Activated gamma-delta T cell treated with anti-CD3 and anti-CD28 coated beads, Interleukin-2, amount 50 U/mL, for 16 hours (primary cell): ENCODE data around the gene TSKU.
"Not testable (repeated sequence)": the region's sequence is repeated elsewhere in the genome, so short reads cannot be mapped to it uniquely, and the experiment has no call there.

Experiments used
- DNase-seq: peaks from one replicate; pipeline ENCODE4 v3.0.0-alpha.2; 2020; ENCODE audit warnings: low read depth

Gene TSKU

DNA sequence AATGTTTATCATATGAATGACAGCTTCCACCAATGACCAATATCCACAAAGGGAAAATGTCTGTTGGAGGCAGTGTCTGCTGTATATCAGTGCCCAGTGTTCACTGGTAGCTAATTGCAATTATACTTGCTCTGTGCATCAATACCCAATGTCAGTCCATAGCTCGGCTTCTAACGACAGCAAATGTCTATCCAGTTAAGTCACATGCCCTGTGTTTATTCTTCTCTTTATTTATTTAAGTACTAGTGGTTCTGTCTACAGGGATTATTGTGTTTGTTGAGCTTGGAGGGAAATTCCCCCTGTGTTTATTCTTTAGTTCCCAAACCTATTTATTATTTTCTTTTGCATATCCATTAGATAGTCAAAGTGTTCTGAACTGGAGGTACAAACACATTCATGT is 18.6 kb downstream of the TSKU start:
- DNase-seq = no peak

GRCh38 chr11:76802151-76802550 is 19.0 kb downstream of the TSKU start:
- DNase-seq = no peak

- no peak for DNase-seq
Observed at GRCh38 chr11:76802621-76803020, 19.5 kb downstream of the TSKU start.

GRCh38 chr11:76803023-76803422 is 19.9 kb downstream of the TSKU start:
- no peak for DNase-seq

- peak; percentile 38 for DNase-seq
Observed at GRCh38 chr11:76803811-76804600, 20.9 kb downstream of the TSKU start.

GRCh38 chr11:76805206-76805913 is 22.2 kb downstream of the TSKU start:
- DNase-seq = no peak

GRCh38 chr11:76806131-76806530 is 23.0 kb downstream of the TSKU start:
- no peak for DNase-seq

DNA sequence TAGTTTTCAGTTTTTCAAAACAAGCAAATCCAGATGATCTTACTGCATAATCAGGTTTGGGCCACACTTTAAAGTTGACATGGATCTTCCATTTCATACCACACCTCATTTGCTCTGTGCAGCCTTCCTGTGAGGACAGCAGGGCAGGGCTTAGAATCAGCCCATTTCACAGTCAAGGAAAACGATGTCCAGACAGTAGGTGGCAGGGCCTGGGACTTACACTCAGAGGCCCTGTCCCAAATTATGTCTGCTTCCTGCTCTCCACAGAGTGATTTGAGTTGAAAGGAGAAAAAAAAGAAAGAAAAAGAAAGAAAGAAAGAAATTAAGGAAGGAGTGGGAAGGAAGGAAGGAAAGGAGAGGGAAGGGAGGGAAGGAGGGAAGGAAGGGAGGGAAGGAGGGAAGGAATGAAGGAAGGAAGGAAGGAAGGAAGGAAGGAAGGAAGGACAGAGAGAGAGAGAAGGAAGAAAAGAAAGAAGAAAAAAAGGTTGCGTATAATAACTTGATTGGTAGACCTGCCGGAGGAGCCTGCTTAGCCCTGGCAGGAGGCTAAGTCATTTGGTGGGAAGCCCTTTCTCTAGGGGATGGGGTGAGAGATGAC is 23.6 kb downstream of the TSKU start:
- no peak for DNase-seq

- peak; percentile 39 for DNase-seq
Observed at GRCh38 chr11:76807206-76807875, 24.2 kb downstream of the TSKU start.

- no peak for DNase-seq
Observed at GRCh38 chr11:76808171-76808570, 25.0 kb downstream of the TSKU start.

GRCh38 chr11:76808996-76809395 is 25.8 kb downstream of the TSKU start:
- no peak for DNase-seq

GRCh38 chr11:76810151-76810853 is 27.1 kb downstream of the TSKU start:
- no peak for DNase-seq

DNA sequence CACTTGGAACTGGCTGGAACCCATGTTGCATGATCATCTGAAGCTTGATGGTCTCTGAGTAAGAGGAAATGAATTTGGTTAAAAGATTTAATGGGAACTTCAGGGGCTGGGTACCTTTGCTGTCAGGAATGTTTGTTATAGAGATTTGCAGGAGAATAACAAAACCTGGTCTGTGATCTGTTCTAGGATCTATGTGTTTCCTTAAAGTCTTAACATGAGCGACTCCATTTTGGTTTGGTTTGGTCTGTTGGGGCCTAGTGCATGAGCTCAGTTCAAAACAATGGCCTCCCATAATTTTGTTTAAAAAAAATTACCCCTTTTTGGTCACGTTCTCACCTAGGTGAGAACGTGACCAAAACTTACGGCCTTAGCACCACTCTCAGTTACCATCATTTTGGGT is 28.1 kb downstream of the TSKU start:
- DNase-seq = no peak

DNA sequence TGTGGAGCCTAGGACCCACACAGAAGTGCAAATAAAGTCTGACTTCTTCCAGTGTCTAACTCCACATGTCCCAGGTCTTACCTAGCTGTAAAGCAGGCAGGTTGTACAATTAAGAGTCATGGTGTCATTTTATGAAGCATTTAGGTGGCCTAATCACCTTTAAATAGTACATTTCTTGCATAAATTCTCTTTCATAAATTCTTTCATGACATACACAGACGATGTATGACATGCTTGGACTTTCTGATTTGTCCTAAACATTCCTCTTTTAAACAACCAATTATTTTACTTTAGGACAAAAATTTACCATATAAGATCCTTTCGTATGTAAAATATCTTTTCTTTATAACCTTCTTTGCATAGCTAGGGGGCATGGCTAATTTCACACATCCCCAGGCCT is 31.3 kb downstream of the TSKU start:
- DNase-seq = no peak

DNA sequence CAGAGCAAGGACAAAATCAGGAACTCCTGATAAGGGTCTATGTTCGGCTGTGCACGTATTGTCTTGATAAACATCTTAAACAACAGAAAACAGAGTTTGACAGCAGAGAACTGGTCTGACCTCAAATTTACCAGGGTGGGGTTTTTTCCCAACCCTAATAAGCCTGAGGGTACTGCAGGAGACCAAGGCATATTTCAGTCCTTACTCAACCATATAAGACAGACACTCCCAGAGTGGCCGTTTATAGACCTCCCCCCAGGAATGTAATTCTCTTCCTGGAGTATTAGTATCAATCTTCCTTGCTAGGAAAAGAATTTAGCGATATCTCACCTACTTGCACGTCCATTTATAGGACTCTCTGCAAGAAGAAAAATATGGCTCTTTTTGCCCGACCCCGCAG is 32.5 kb downstream of the TSKU start:
- not testable (repeated sequence) for DNase-seq

- DNase-seq = no peak
Observed at GRCh38 chr11:76820184-76820566, 37.0 kb downstream of the TSKU start.

GRCh38 chr11:76821396-76821795 is 38.2 kb downstream of the TSKU start:
- not testable (repeated sequence) for DNase-seq

DNA sequence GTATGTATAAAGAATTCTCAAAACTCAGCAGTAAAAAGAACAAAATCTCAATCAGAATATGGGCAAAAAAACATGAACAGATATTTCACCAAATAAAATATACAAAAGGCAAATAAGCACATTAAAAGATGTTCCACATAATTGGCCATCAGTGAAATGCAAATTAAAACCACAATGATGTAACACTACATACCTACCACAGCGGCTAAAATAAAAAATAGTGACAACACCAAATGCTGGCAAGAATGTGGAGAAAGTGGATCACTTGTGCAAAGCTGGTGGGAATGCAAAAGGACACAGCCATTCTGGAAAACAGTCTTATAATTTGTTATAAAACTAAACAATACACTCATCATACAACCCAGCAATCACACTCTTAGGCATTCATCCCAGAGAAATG is 39.2 kb downstream of the TSKU start:
- DNase-seq = no peak

DNA sequence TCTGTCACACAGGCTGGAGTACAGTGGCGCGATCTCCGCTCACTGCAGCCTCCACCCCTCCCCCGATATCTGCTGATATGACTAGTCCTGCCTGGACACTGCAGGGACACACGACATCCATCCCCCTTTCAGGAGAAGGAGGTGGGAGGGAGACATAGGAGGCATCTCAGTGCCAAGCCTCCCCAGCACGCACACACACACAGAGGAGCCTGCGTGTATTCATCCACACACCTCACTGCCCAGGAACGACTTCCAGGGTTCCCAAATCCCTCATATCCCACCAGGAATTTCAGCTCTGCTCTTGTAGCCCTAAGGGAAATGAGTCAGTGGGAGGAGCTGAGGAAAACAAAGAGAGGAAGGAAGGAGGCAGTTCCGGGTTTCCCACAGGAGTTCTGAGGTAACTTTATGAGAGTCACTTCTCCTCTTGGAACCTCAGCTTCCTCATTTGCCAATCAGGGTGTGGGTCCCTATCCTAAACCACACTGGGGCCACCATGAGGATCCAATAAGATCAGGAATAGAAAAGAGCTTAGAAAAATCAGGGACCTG is 40.4 kb downstream of the TSKU start:
- DNase-seq = no peak

GRCh38 chr11:76824083-76824939 is 41.2 kb downstream of the TSKU start:
- DNase-seq = no peak
